Liver (tissue), 9 donors: ENCODE measurements around the gene LPP. TPM values are rescaled to one million over a fixed set of nuclear protein-coding genes. Genes with fewer than 3 reads are reported as not detected.

ENCODE experiments used
- DNase-seq: peaks from one replicate; pipeline ENCODE4 v3.0.0-alpha.2; 2017; ENCODE audit warnings: low spot score
- H3K27ac ChIP-seq, 2 donors: one replicate each; pipeline ENCODE4 v1.7.0; 2013; ENCODE audit warnings: inconsistent platforms in 2 of 2, low read length in 2 of 2, control low read depth in 1 of 2, low read depth in 1 of 2, mild to moderate bottlenecking in 1 of 2
- H3K27me3 ChIP-seq, 4 donors: one replicate each; pipeline versions ENCODE4 v1.6.1 to v1.7.0; 2013; ENCODE audit warnings: low read length in 3 of 4, inconsistent platforms in 1 of 4, mild to moderate bottlenecking in 1 of 4, moderate library complexity in 1 of 4; ENCODE audit not compliant: control insufficient read depth in 4 of 4, insufficient read depth in 4 of 4
- H3K36me3 ChIP-seq, 4 donors: one replicate each; pipeline versions ENCODE4 v1.6.1 to v1.7.0; 2013; ENCODE audit warnings: low read length in 3 of 4, mild to moderate bottlenecking in 3 of 4, low read depth in 1 of 4, moderate library complexity in 1 of 4; ENCODE audit not compliant: control insufficient read depth in 4 of 4, insufficient read depth in 3 of 4
- H3K4me1 ChIP-seq, 4 donors: one replicate each; pipeline versions ENCODE4 v1.6.1 to v1.7.0; 2013; ENCODE audit warnings: low read length in 3 of 4, mild to moderate bottlenecking in 3 of 4, moderate library complexity in 1 of 4; ENCODE audit not compliant: control insufficient read depth in 4 of 4, insufficient read depth in 4 of 4
- H3K4me3 ChIP-seq, 3 donors: one replicate each; pipeline versions ENCODE4 v1.6.1 to v1.7.0; 2013; ENCODE audit warnings: low read length in 3 of 3, control low read depth in 1 of 3, low read depth in 1 of 3, mild to moderate bottlenecking in 1 of 3
- H3K9ac ChIP-seq, 2 donors: one replicate each; pipeline ENCODE4 v1.7.0; 2013; ENCODE audit warnings: low read length in 2 of 2, mild to moderate bottlenecking in 2 of 2, moderate library complexity in 2 of 2, control low read depth in 1 of 2, low read depth in 1 of 2
- H3K9me3 ChIP-seq, 4 donors: one replicate each; pipeline versions ENCODE4 v1.6.1 to v1.7.0; 2013; ENCODE audit warnings: low read length in 3 of 4; ENCODE audit not compliant: control insufficient read depth in 4 of 4
- ATF3 ChIP-seq: IDR thresholded peaks from 2 replicates; pipeline ENCODE4 v1.6.1; 2016; ENCODE audit warnings: antibody characterized with exemption
- CTCF ChIP-seq: fragments of 150-350 bp; IDR thresholded peaks from 2 replicates; pipeline ENCODE4 v1.5.1; 2017; ENCODE audit warnings: improper control_type of control experiment, low read depth, low read length; ENCODE audit not compliant: missing input control
- EGR1 ChIP-seq, 2 donors: IDR thresholded peaks; 2 replicates each; pipeline ENCODE4 v1.6.1; 2016 to 2018; ENCODE audit warnings: antibody characterized with exemption in 2 of 2, low read depth in 2 of 2
- FOXA1 ChIP-seq: IDR thresholded peaks from 2 replicates; pipeline ENCODE4 v1.6.1; 2016; ENCODE audit warnings: antibody characterized with exemption
- FOXA2 ChIP-seq: IDR thresholded peaks from 2 replicates; pipeline ENCODE4 v1.6.1; 2016; ENCODE audit warnings: antibody characterized with exemption
- GABPA ChIP-seq, 2 donors: IDR thresholded peaks in 1 of 2; conservative IDR thresholded peaks in 1 of 2; 2 replicates each; pipeline ENCODE4 v1.6.1; 2016; ENCODE audit warnings: antibody characterized with exemption in 2 of 2, mild to moderate bottlenecking in 1 of 2, moderate library complexity in 1 of 2
- HNF4A ChIP-seq, 2 donors: conservative IDR thresholded peaks; 2 replicates each; pipeline ENCODE4 v1.6.1; 2016; ENCODE audit warnings: antibody characterized with exemption in 2 of 2, mild to moderate bottlenecking in 2 of 2
- HNF4G ChIP-seq: IDR thresholded peaks from 2 replicates; pipeline ENCODE4 v1.6.1; 2016; ENCODE audit warnings: antibody characterized with exemption
- JUND ChIP-seq, 2 donors: IDR thresholded peaks; 2 replicates each; pipeline ENCODE4 v1.6.1; 2016; ENCODE audit warnings: antibody characterized with exemption in 2 of 2
- MAX ChIP-seq: IDR thresholded peaks from 2 replicates; pipeline ENCODE4 v1.6.1; 2016; ENCODE audit warnings: antibody characterized with exemption
- NR2F2 ChIP-seq: IDR thresholded peaks from 2 replicates; pipeline ENCODE4 v1.6.1; 2016; ENCODE audit warnings: antibody characterized with exemption
- RAD21 ChIP-seq, 2 donors: IDR thresholded peaks; 2 replicates each; pipeline ENCODE4 v1.6.1; 2016; ENCODE audit warnings: antibody characterized with exemption in 2 of 2, mild to moderate bottlenecking in 2 of 2
- REST ChIP-seq: IDR thresholded peaks from 2 replicates; pipeline ENCODE4 v1.6.1; 2016; ENCODE audit warnings: antibody characterized with exemption, mild to moderate bottlenecking
- RXRA ChIP-seq, 2 donors: IDR thresholded peaks; 2 replicates each; pipeline ENCODE4 v1.6.1; 2017 to 2018; ENCODE audit warnings: antibody characterized with exemption in 2 of 2, mild to moderate bottlenecking in 1 of 2
- SP1 ChIP-seq: IDR thresholded peaks from 2 replicates; pipeline ENCODE4 v1.6.1; 2018; ENCODE audit warnings: antibody characterized with exemption, mild to moderate bottlenecking
- TAF1 ChIP-seq: conservative IDR thresholded peaks from 2 replicates; pipeline ENCODE4 v1.6.1; 2016; ENCODE audit warnings: antibody characterized with exemption, mild to moderate bottlenecking
- YY1 ChIP-seq: IDR thresholded peaks from 2 replicates; pipeline ENCODE4 v1.6.1; 2016; ENCODE audit warnings: antibody characterized with exemption, mild to moderate bottlenecking
- ZBTB33 ChIP-seq: IDR thresholded peaks from 2 replicates; pipeline ENCODE4 v1.6.1; 2016; ENCODE audit warnings: antibody characterized with exemption
- WGBS: extraction: QIAGEN DNeasy Blood & Tissue Kit; methylation state at CpG from one replicate; pipeline ENCODE4 v1.1.7; 2013; 5-methylcytosine and 5-hydroxymethylcytosine counted together
- polyA plus RNA-seq, 2 donors: library from polyadenylated mRNA; stranded (reverse) in 1 of 2; unstranded in 1 of 2; fragments of 200-250 nt in 1 of 2; fragments of >200 nt in 1 of 2; fragmentation: Nextera tagmentation in 1 of 2; extraction: Ambion mirVana in 1 of 2; gene quantifications; one replicate each; pipeline versions ENCODE4 v1.2.1 to v1.2.3, GENCODE V29; 2013 to 2015
- total RNA-seq, 2 donors: library from RNA; depleted of rRNA; stranded (reverse); fragments of >200 nt; gene quantifications; one replicate each; pipeline ENCODE4 v1.2.3, GENCODE V29; 2014
- donor health status: healthy.
- donor health status: healthy.
- donor health status: healthy.
- donor health status: healthy.
- donor health status: healthy.

LPP gene
- total and polyA plus RNA-seq, 4 donors = 3.3 to 53.7 (median 28.2) TPM

GRCh38 chr3:188486126-188486525 is 332.2 kb downstream of the LPP start:
- Histone ChIP-seq H3K27me3 (no peaks in the 10 kb centered on the region), H3K9ac (no peak overlapping the region), H3K4me1 (no peaks in the 10 kb centered on the region), H3K4me3 (no peak overlapping the region), H3K36me3 (peaks cover 0 to 12% (median 5%) of the 10 kb centered on the region in 4 donors), H3K27ac (no peak overlapping the region), H3K9me3 (no peaks in the 10 kb centered on the region)
- TF ChIP-seq SP1 (no peak), TAF1 (no peak), ZBTB33 (no peak), FOXA2 (no peak), FOXA1 (no peak), ATF3 (no peak), RAD21 (IDR thresholded peaks at IDR 0.05) (no peak), REST (no peak), RXRA (IDR thresholded peaks at IDR 0.05) (no peak), EGR1 (IDR thresholded peaks at IDR 0.05; ENCODE audit: low read depth in 2 of 2) (no peak), NR2F2 (no peak), JUND (IDR thresholded peaks at IDR 0.05) (no peak), YY1 (no peak), HNF4G (no peak)
- 98% methylated on average over 5 of the region's 5 CpGs for WGBS
- no peak for DNase-seq

- TF ChIP-seq MAX = no peak
- TF ChIP-seq RAD21 (IDR thresholded peaks at IDR 0.05) = no peak
- TF ChIP-seq HNF4A (conservative IDR thresholded peaks at IDR 0.05) = no peak
- TF ChIP-seq RXRA (IDR thresholded peaks at IDR 0.05) = no peak
- no peak for TF ChIP-seq JUND (IDR thresholded peaks at IDR 0.05)
- TF ChIP-seq TAF1 = no peak
- TF ChIP-seq ATF3 = no peak
- no peak for TF ChIP-seq CTCF
- TF ChIP-seq SP1 = no peak
- TF ChIP-seq ZBTB33 = no peak
- TF ChIP-seq HNF4G = no peak
- TF ChIP-seq FOXA2 = no peak
- no peak for TF ChIP-seq REST
- no peak for TF ChIP-seq FOXA1
- no peak for TF ChIP-seq GABPA (IDR thresholded peaks at IDR 0.05 in 1 of 2, conservative IDR thresholded peaks at IDR 0.05 in 1 of 2)
- no peak for TF ChIP-seq EGR1 (IDR thresholded peaks at IDR 0.05; ENCODE audit: low read depth in 2 of 2)
- no peak for TF ChIP-seq YY1
- Histone ChIP-seq H3K9me3 (no peaks in the 10 kb centered on the region), H3K27ac (no peak overlapping the region), H3K27me3 (no peaks in the 10 kb centered on the region), H3K4me1 (no peaks in the 10 kb centered on the region), H3K4me3 (no peak overlapping the region), H3K36me3 (peaks cover 0 to 14% (median 6%) of the 10 kb centered on the region in 4 donors), H3K9ac (no peak overlapping the region)
- DNase-seq = no peak
- WGBS = 66% methylated on average over 3 of the region's 3 CpGs
Measured at GRCh38 chr3:188486952-188487351, 333.0 kb downstream of the LPP start.
